ENCODE results near the gene C4orf33.

- TF ChIP-seq CTCF (IDR thresholded peaks at IDR 0.05; ENCODE audit: low read length) (no peak), EZH2 (IDR thresholded peaks at IDR 0.05; ENCODE audit: borderline replicate concordance, low read length) (no peak)
These were observed 18.6 kb upstream of the C4orf33 start for GRCh38 chr4:129077326-129077725.

Data from OCI-LY1 (cell line).